ENCODE results near the gene FAM98A. TPM values are rescaled to one million over a fixed set of nuclear protein-coding genes. Genes with fewer than 3 reads are reported as not detected.

FAM98A gene
- total RNA-seq, 2 donors from 2014 or later, result 32.0 to 40.1 TPM

GRCh38 chr2:33581872-33582271, 17.2 kb downstream of the FAM98A start:
- Histone ChIP-seq H3K4me1 (no peaks in the 10 kb centered on the region), H3K4me3 (no peak overlapping the region), H3K27me3 (no peaks in the 10 kb centered on the region), H3K36me3 (peaks cover 31% of the 10 kb centered on the region), H3K27ac (no peak overlapping the region), H3K9me3 (no peaks in the 10 kb centered on the region)
- DNase-seq (ENCODE audit: low spot score), result no peak
- no peak for TF ChIP-seq CTCF (IDR thresholded peaks at IDR 0.05)

- Histone ChIP-seq H3K4me3 (no peak overlapping the region), H3K27ac (no peak overlapping the region), H3K27me3 (no peaks in the 10 kb centered on the region), H3K36me3 (peaks cover 9% of the 10 kb centered on the region), H3K9me3 (no peaks in the 10 kb centered on the region), H3K4me1 (no peaks in the 10 kb centered on the region)
- no peak for DNase-seq (ENCODE audit: low spot score)
- no peak for TF ChIP-seq CTCF (IDR thresholded peaks at IDR 0.05)
Observed at GRCh38 chr2:33579227-33579626, 19.9 kb downstream of the FAM98A start.

- H3K4me1 ChIP-seq, result no peaks in the 10 kb centered on the region
- no peaks in the 10 kb centered on the region for H3K27me3 ChIP-seq
- H3K27ac ChIP-seq, result no peak overlapping the region
- TF ChIP-seq CTCF (IDR thresholded peaks at IDR 0.05), result no peak
- H3K9me3 ChIP-seq, result no peaks in the 10 kb centered on the region
- no peaks in the 10 kb centered on the region for H3K36me3 ChIP-seq
- no peak for DNase-seq (ENCODE audit: low spot score)
- no peak overlapping the region for H3K4me3 ChIP-seq
Observed at GRCh38 chr2:33577668-33578067, 21.4 kb downstream of the FAM98A start.

- Histone ChIP-seq H3K4me3 (no peak overlapping the region), H3K4me1 (no peaks in the 10 kb centered on the region), H3K27ac (no peak overlapping the region), H3K36me3 (no peaks in the 10 kb centered on the region), H3K27me3 (no peaks in the 10 kb centered on the region), H3K9me3 (no peaks in the 10 kb centered on the region)
- no peak for TF ChIP-seq CTCF (IDR thresholded peaks at IDR 0.05)
- no peak for DNase-seq (ENCODE audit: low spot score)
Observed at GRCh38 chr2:33577084-33577483, 22.0 kb downstream of the FAM98A start.

GRCh38 chr2:33573657-33574056, 25.4 kb downstream of the FAM98A start:
- no peak for DNase-seq (ENCODE audit: low spot score)
- Histone ChIP-seq H3K27ac (no peak overlapping the region), H3K4me1 (no peaks in the 10 kb centered on the region), H3K27me3 (no peaks in the 10 kb centered on the region), H3K36me3 (no peaks in the 10 kb centered on the region), H3K4me3 (no peak overlapping the region), H3K9me3 (no peaks in the 10 kb centered on the region)
- TF ChIP-seq CTCF (IDR thresholded peaks at IDR 0.05), result no peak

GRCh38 chr2:33570681-33571080, 28.4 kb downstream of the FAM98A start:
- H3K27ac ChIP-seq, result no peak overlapping the region
- TF ChIP-seq CTCF (IDR thresholded peaks at IDR 0.05), result no peak
- DNase-seq (ENCODE audit: low spot score), result no peak
- H3K27me3 ChIP-seq, result no peaks in the 10 kb centered on the region
- no peaks in the 10 kb centered on the region for H3K36me3 ChIP-seq
- H3K4me1 ChIP-seq, result no peaks in the 10 kb centered on the region
- H3K4me3 ChIP-seq, result no peak overlapping the region
- no peaks in the 10 kb centered on the region for H3K9me3 ChIP-seq
